ENCODE results near the gene TENM4. TPM values are rescaled to one million over a fixed set of nuclear protein-coding genes. Genes with fewer than 3 reads are reported as not detected.
A peak's percentile ranks its signal among the peaks of the same experiment; 100 is the strongest.

TENM4 gene
- polyA plus RNA-seq, 1 experiment, result 0.39 TPM

DNA sequence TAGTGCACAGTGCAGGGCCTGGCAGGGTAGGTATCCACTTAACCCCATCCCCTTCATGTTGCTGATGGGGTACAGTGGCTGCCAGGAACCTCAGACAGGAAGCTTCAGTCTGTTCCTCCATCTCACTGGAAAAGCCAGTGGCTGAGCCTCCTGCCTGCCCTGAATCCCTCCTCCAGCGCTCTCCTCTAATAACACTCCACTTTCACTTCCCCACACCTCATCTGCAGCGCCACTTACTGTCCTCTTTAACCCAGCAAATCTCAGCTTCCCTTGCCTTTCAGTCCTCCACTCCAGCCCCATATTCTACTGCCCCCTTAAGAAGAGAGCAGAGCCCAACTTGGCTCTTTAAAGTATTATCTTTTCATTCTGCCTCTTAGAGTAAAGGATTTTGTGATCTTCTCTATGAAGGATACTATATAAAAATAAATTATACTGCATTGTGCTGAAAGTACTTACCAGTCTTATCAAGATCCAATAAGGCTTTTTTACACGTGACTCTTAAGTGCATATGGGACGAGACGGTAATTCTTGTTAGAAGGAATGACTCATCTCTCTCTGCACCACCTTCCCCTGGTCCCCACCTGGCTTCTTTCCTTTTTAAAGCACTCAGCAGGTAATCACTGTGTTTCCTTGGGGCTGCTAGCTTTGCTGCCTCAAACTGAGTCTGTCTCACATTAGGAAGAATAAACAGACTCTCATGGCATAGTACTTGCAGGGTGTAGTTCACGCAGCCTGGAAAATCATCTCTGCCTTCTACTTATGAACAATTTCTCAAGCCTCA is 628.1 kb downstream of the TENM4 start:
- CTCF ChIA-PET, result interaction anchor here (0.5 kb wide), 1 partner anchor 66 kb away, joined by 3 read pairs; no protein-coding TSS in a partner anchor
- TF ChIP-seq, protein P1, sequence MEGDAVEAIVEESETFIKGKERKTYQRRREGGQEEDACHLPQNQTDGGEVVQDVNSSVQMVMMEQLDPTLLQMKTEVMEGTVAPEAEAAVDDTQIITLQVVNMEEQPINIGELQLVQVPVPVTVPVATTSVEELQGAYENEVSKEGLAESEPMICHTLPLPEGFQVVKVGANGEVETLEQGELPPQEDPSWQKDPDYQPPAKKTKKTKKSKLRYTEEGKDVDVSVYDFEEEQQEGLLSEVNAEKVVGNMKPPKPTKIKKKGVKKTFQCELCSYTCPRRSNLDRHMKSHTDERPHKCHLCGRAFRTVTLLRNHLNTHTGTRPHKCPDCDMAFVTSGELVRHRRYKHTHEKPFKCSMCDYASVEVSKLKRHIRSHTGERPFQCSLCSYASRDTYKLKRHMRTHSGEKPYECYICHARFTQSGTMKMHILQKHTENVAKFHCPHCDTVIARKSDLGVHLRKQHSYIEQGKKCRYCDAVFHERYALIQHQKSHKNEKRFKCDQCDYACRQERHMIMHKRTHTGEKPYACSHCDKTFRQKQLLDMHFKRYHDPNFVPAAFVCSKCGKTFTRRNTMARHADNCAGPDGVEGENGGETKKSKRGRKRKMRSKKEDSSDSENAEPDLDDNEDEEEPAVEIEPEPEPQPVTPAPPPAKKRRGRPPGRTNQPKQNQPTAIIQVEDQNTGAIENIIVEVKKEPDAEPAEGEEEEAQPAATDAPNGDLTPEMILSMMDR (IDR thresholded peaks at IDR 0.05; ENCODE audit: insufficient read depth, low read depth, low read length), result no peak
- Histone ChIP-seq H3K4me3 (ENCODE audit: low read depth, low read length) (no peak overlapping the region), H3K36me3 (ENCODE audit: control insufficient read depth, insufficient read depth, low read length) (no peaks in the 10 kb centered on the region), H3K27me3 (ENCODE audit: control insufficient read depth, insufficient read depth, low read length) (no peaks in the 10 kb centered on the region)
- POLR2A ChIA-PET, result no interaction called here
- no peak for DNase-seq (ENCODE audit: low read depth)

DNA sequence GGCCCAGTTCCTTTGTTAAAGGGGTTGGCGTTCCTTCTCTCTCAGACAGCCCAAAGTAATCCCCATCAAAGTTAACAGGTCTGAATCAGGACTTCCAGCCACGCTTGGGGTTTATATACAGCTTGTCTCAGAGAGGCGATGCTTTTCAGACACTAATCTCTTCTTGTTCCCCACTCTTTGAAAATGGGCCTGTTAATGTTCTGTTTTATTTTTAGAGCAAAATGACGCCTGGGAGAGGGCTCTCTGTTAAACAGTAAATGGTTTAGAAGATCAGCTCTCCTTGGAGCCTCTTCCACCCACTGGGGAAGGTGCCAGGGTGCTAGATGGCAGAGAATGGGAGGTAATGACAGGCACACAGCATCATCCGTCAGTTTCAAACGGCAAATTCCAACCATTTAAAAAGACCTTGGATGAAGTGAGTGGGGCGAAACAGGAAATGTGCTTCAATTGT is 630.2 kb downstream of the TENM4 start:
- Histone ChIP-seq H3K36me3 (ENCODE audit: control insufficient read depth, insufficient read depth, low read length) (no peaks in the 10 kb centered on the region), H3K27me3 (ENCODE audit: control insufficient read depth, insufficient read depth, low read length) (no peaks in the 10 kb centered on the region), H3K4me3 (ENCODE audit: low read depth, low read length) (no peak overlapping the region)
- ChIA-PET CTCF (interaction anchor here (1.6 to 3.9 kb wide), 4 partner anchors 9 to 165 kb away, joined by 4 to 17 read pairs (median 11); no protein-coding TSS in a partner anchor), POLR2A (interaction anchor here (0.8 to 1.3 kb wide), 2 partner anchors 9 to 11 kb away, joined by 4 to 6 read pairs; no protein-coding TSS in a partner anchor)
- TF ChIP-seq, protein P1 (IDR thresholded peaks at IDR 0.05; ENCODE audit: insufficient read depth, low read depth, low read length), result no peak
- DNase-seq (ENCODE audit: low read depth), result no peak

DNA sequence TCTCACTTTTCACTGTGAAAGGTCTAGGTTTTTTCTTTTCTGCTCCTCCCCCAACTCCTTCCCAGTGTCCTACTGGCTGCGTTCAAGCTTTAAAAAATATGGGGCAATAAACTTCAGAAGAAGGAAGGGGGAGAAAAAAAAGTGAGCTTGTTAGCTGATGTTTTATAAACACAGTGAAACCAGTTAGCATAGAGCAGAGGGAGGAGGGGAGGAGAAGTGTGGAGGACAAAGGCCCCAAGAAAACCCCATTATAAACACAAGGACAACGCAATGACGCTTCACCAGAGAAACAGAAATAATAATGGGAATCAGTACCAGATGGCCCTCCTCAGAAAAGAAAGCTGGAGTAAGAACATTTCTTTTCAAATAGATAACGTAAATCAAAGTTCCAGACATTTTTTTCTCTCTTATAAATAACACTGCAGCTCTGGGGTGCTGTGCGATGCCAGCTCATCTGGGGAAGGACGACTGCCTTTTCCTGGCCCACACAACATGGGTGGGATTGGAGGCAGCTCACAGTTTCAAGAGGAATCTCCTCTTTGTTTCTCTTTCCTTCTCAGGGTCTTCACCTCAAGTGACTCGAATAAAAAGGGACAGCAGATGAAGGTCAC is 630.8 kb downstream of the TENM4 start:
- CTCF ChIA-PET, result interaction anchor here (1.6 to 3.9 kb wide), 4 partner anchors 10 to 165 kb away, joined by 4 to 17 read pairs (median 11); no protein-coding TSS in a partner anchor
- Histone ChIP-seq H3K36me3 (ENCODE audit: control insufficient read depth, insufficient read depth, low read length) (no peaks in the 10 kb centered on the region), H3K4me3 (ENCODE audit: low read depth, low read length) (no peak overlapping the region), H3K27me3 (ENCODE audit: control insufficient read depth, insufficient read depth, low read length) (no peaks in the 10 kb centered on the region)
- POLR2A ChIA-PET, result interaction anchor here (0.8 to 1.3 kb wide), 2 partner anchors 9 to 11 kb away, joined by 4 to 6 read pairs; no protein-coding TSS in a partner anchor
- peak; percentile 61 for DNase-seq (ENCODE audit: low read depth)
- TF ChIP-seq, protein P1 (IDR thresholded peaks at IDR 0.05; ENCODE audit: insufficient read depth, low read depth, low read length), result no peak

DNA sequence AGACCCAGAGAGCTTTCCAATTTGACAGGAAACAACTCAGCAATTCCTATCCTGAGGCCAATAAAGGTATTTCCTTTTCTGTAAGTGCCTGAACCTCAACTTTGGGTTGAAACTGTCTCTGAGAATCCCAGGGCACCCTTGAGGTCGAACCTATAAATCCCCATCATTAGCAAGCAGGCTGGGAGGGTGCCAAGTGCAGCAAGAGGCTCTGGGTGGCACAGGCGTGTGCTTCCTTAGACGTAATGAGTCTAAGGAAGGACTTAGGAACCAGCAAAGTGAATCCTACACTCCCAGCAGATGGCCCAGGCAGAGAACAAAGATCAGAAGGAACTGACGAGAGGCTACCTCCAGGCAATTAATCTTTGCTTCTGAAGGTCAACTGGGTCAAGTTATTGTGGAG is 631.9 kb downstream of the TENM4 start:
- Histone ChIP-seq H3K36me3 (ENCODE audit: control insufficient read depth, insufficient read depth, low read length) (no peaks in the 10 kb centered on the region), H3K27me3 (ENCODE audit: control insufficient read depth, insufficient read depth, low read length) (no peaks in the 10 kb centered on the region), H3K4me3 (ENCODE audit: low read depth, low read length) (no peak overlapping the region)
- no peak for DNase-seq (ENCODE audit: low read depth)
- CTCF ChIA-PET, result interaction anchor here (0.6 to 3.9 kb wide), 7 partner anchors 10 to 427 kb away, joined by 3 to 17 read pairs (median 7); no protein-coding TSS in a partner anchor
- POLR2A ChIA-PET, result no interaction called here
- TF ChIP-seq, protein P1 (IDR thresholded peaks at IDR 0.05; ENCODE audit: insufficient read depth, low read depth, low read length), result no peak

DNA sequence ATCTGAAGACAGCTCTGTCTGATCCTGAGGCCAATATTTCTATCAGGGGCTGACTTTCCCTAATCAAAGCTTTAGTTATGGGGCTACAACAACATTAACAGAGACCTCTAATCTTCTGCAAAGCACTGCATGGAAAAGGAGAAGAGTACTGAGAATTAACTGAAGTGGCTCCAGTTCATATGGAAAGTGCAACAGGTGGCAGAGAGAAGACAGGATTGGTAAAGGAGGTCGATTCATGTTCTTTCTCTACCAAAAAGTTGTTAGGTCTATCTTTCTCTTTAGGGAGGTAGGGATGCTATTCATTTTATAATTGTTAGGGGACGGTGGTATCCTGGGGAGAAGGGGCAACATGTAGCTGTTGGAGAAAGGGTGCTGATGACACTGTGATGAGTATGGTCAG is 633.5 kb downstream of the TENM4 start:
- no peaks in the 10 kb centered on the region for H3K36me3 ChIP-seq (ENCODE audit: control insufficient read depth, insufficient read depth, low read length)
- TF ChIP-seq, protein P1 (IDR thresholded peaks at IDR 0.05; ENCODE audit: insufficient read depth, low read depth, low read length), result no peak
- ChIA-PET CTCF (interaction anchor here (1.4 to 3.9 kb wide), 2 partner anchors 8 to 13 kb away, joined by 7 to 17 read pairs; no protein-coding TSS in a partner anchor), POLR2A (no interaction called here)
- no peak for DNase-seq (ENCODE audit: low read depth)
- H3K4me3 ChIP-seq (ENCODE audit: low read depth, low read length), result no peak overlapping the region
- H3K27me3 ChIP-seq (ENCODE audit: control insufficient read depth, insufficient read depth, low read length), result no peaks in the 10 kb centered on the region

Measured in BJ (cell line).